Astrocyte of the spinal cord (primary cell): Measurements from ENCODE around the gene FABP2.
"Not testable (repeated sequence)": the region's sequence is repeated elsewhere in the genome, so short reads cannot be mapped to it uniquely, and the experiment has no call there.

Experiments
- DNase-seq: peaks from one replicate; pipeline ENCODE4 v3.0.0; 2011; ENCODE audit warnings: low read depth, low spot score
- H3K4me3 ChIP-seq: 2 replicates; pipeline ENCODE4 v1.5.1; 2011; ENCODE audit warnings: low read depth, mild to moderate bottlenecking, low read length, moderate library complexity
- in situ Hi-C: cut with HindIII; loops from 2 replicates; pipeline ENCODE4 v1.10.0; 2017; ENCODE audit warnings: low sequenced_read_pairs
- TF ChIP-seq, protein P1 (sequence below): IDR thresholded peaks from 2 replicates; pipeline ENCODE4 v1.5.1; 2012; ENCODE audit warnings: low read depth, mild to moderate bottlenecking, low read length, inconsistent platforms

FABP2 gene

DNA sequence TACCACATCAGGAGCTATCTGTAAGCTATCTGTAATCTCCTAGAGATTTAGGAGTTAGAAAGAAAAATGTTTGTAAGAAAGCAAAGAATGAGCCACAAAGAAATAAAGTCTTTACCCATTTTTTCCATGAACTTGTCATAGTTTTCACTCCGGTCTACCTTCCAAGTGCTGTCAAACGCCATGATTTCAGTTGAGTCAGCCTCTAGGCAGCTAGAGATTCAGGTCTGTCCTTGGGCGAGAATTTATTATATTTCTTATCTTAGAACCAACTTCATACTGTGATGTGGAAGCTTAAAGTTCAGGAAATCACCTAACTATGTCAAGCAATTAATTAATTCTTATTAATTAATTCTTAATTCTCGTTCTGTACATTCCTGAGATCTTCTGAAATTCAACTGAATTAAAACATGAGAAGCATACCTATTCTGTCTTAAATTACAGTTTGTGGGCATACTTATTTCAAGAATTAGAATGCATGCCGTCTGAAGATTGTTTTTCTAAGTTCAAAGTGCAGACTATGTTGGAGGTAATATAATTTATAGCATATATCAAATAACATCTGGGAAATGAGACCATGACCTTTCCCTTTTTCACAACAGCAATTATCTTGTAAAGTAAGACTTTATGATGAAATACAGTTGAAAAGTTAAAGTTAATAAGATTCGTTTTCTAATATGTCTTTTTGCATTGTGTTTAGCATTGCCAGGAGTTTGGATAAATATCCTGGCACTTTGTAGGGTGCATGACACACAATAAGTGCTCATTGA lies at the start of gene FABP2:
Gene FABP2, minus strand, starts transcription at position 218 of the 767 bp plus-strand sequence. Its CDS starts 36 bp downstream, at position 182.
- H3K4me3 ChIP-seq = no peak within 1 kb of the TSS
- in situ Hi-C loops = no loop called here
- DNase-seq = no peak

DNA sequence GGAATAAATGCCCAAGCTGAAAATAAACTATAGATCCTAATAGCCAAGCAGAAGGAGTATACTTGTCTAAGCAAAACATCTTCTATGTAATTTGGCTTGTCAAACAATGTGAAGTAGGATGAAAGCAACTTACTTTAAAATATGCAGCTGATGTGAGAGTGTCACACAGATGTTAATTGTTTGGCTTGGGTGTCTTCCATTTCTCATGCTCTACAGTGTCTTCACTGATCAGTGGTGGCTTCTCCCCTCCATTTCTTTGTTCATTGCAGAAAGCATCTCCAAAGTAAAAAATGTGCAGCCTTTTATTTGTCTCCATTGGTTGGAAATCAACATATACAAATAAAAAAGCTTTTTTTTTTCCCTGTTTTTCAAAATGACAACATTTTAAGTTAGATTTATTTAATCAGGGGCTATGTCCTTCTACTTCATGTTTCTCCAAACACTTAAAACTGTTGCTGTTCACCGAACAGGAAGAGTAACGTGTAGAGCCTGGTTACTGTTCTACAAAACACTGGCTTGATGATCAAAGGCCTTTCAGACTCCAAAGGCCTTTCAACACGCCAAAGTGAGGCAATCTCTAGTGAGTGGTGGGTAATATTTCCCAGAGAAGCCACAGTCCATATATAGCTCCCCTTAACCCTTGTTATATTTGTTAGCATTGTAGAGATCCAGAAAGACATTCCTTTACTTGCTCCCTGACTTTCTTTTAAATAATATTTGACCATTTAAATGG lies 49.2 kb upstream of the FABP2 start:
- in situ Hi-C loops, DNase-seq, H3K4me3 ChIP-seq: not testable (repeated sequence)

More for the DNA sequence above, at the start of gene FABP2:
- TF ChIP-seq, protein P1, sequence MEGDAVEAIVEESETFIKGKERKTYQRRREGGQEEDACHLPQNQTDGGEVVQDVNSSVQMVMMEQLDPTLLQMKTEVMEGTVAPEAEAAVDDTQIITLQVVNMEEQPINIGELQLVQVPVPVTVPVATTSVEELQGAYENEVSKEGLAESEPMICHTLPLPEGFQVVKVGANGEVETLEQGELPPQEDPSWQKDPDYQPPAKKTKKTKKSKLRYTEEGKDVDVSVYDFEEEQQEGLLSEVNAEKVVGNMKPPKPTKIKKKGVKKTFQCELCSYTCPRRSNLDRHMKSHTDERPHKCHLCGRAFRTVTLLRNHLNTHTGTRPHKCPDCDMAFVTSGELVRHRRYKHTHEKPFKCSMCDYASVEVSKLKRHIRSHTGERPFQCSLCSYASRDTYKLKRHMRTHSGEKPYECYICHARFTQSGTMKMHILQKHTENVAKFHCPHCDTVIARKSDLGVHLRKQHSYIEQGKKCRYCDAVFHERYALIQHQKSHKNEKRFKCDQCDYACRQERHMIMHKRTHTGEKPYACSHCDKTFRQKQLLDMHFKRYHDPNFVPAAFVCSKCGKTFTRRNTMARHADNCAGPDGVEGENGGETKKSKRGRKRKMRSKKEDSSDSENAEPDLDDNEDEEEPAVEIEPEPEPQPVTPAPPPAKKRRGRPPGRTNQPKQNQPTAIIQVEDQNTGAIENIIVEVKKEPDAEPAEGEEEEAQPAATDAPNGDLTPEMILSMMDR = no peak

DNA sequence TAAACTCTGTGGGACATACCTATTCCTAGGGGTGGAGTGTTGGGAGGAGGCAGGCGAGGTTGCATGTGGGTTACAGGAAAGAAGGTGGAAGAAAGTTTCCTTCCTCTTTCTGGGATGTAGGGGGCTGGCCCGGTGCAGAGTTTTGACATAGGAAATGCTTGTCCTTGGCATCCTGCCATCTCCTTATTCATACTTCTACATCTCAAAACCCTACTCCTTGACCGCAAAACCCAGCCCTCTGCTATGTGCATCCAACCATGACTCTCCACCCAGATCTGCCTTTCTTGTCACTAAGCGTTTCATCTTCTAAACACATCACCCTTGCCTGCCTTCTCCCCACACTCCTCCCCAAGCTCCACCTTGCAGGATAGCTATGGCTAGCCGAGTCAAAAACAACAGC lies 48.5 kb upstream of the FABP2 start:
- DNase-seq = peak; percentile 14
- in situ Hi-C loops, H3K4me3 ChIP-seq: not testable (repeated sequence)

- DNase-seq, in situ Hi-C loops, H3K4me3 ChIP-seq: not testable (repeated sequence)
Measured at GRCh38 chr4:119366802-119367201, 44.9 kb upstream of the FABP2 start.

- H3K4me3 ChIP-seq, DNase-seq, in situ Hi-C loops: not testable (repeated sequence)
Measured at GRCh38 chr4:119364203-119364602, 42.3 kb upstream of the FABP2 start.

DNA sequence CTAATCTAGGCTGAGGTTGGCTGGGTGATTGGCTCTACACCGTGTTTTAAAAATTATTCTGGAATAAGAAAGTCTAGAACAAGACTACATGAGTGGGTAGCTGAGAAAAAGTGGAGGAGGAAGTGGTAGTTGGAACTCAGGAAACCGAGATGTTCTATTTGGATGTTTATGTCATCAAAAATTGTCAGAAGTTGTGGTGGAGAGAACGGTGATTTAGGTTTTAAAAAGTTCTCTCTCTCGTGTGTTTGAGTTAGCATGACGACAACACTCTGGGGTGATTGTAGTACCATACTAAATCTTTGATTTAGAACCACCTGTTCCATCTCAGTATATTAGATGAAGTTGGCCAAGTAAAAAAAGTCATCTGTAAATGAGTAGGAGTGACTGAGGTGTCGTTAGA lies 41.4 kb upstream of the FABP2 start:
- DNase-seq, in situ Hi-C loops, H3K4me3 ChIP-seq: not testable (repeated sequence)

DNA sequence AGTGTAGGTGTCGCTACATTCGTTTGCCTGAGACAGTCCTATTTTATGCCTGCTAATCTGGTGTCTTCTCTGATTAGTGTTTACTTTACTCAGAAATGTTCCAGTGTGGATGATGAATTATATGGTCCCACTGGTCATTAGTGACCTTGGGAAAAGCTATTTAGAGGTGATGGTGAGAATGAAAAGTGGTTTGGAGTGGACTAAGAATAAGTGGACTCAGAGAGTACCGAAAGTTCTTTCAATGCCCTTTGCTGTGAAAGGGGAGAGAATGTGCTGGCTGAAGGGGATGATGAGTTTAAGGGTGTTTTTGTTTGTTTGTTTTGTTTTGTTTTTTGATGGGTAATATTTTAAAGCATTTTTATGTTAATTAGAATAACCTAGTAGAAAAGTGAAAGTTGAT lies 40.5 kb upstream of the FABP2 start:
- H3K4me3 ChIP-seq, DNase-seq, in situ Hi-C loops: not testable (repeated sequence)

- DNase-seq, H3K4me3 ChIP-seq, in situ Hi-C loops: not testable (repeated sequence)
Measured at GRCh38 chr4:119359873-119360272, 37.9 kb upstream of the FABP2 start.

DNA sequence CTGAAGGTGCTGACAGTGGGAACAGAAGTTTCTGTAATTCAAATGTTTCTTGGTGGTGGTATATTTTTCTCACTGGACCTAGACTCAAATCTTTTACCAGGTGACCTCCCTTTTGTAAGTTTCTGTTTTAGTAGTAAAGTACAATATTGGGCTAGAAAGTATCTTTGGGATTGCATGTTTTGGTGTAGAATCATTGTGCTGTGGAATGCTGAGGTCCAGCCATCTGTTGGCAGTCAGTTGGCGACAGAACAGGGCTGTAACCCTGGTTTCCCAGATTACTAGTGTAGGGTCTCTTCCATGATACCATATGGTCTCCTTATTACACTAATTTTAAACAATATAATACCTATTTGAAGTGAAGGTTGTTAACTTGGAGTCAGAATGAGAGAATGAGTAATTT lies 34.9 kb upstream of the FABP2 start:
- in situ Hi-C loops, DNase-seq, H3K4me3 ChIP-seq: not testable (repeated sequence)

GRCh38 chr4:119356041-119356440 lies 34.1 kb upstream of the FABP2 start:
- H3K4me3 ChIP-seq, DNase-seq, in situ Hi-C loops: not testable (repeated sequence)

DNA sequence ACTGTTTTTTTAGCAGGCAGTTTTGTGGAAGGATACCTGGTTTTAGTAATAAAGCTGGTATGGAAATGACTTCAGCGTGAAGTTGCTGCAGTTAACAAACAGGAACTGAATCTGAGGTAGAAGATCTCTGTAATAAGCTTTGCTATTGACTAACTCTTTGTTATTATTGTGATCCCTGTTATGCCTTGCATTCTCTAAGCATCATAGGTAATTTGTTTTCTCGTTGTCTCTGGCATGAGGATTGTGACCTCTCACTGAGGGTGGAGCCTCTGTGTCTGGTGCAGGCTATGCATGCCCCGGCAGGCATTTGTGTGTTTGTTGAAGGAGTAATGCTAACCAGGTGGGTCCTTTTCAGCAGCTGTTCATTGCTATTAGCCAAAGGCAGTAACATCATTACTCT lies 31.4 kb upstream of the FABP2 start:
- not testable (repeated sequence) for DNase-seq

GRCh38 chr4:119348169-119348568 lies 26.2 kb upstream of the FABP2 start:
- DNase-seq, H3K4me3 ChIP-seq, in situ Hi-C loops: not testable (repeated sequence)

More for the DNA sequence above, 31.4 kb upstream of the FABP2 start:
- in situ Hi-C loops, H3K4me3 ChIP-seq: not testable (repeated sequence)

DNA sequence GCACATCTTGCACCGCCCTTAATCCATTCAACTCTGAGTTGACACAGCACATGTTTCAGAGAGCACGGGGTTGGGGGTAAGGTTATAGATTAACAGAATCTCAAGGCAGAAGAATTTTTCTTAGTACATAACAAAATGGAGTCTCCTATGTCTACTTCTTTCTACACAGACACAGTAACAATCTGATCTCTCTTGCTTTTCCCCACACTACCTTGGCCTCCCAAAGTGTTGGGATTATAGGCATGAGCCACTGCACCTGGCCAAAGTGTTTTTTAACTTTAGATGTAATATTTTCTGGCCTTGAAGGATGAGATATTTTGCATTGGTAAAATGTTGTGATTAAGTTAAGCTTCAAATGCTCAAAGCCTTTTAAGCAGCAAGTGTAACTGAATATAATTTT lies 21.4 kb upstream of the FABP2 start:
- H3K4me3 ChIP-seq, in situ Hi-C loops: not testable (repeated sequence)

GRCh38 chr4:119339895-119340294 lies 18.0 kb upstream of the FABP2 start:
- DNase-seq, H3K4me3 ChIP-seq, in situ Hi-C loops: not testable (repeated sequence)

More for the DNA sequence above, 21.4 kb upstream of the FABP2 start:
- not testable (repeated sequence) for DNase-seq
